Measurements from ENCODE around the gene REXO4. TPM values are rescaled to one million over a fixed set of nuclear protein-coding genes. Genes with fewer than 3 reads are reported as not detected.

REXO4 gene
- total RNA-seq, 3 donors from 2014 or later = 18.7 to 26.0 (median 20.1) TPM

GRCh38 chr9:133369422-133369821, 48.4 kb downstream of the REXO4 start:
- DNase-seq (no peak), ATAC-seq (no peak)
- Histone ChIP-seq H3K9me3 (no peaks in the 10 kb centered on the region), H3K4me3 (no peak overlapping the region), H3K4me1 (ENCODE audit: low read depth) (peaks cover 45% of the 10 kb centered on the region), H3K36me3 (ENCODE audit: low read depth) (peaks cover 5% of the 10 kb centered on the region)
- intact Hi-C loops (cut with DNase I, micrococcal nuclease) = no loop called here
- no peak for TF ChIP-seq CTCF (IDR thresholded peaks at IDR 0.05)

GRCh38 chr9:133368249-133368881, 49.4 kb downstream of the REXO4 start:
- DNase-seq (peak in 1 of 3 donors; percentile 59), ATAC-seq (peak; percentile 92)
- H3K36me3 ChIP-seq (ENCODE audit: low read depth) = peaks cover 11% of the 10 kb centered on the region
- intact Hi-C loops (cut with DNase I, micrococcal nuclease) = no loop called here
- no peak overlapping the region for H3K4me3 ChIP-seq
- H3K9me3 ChIP-seq = no peaks in the 10 kb centered on the region
- H3K4me1 ChIP-seq (ENCODE audit: low read depth) = peaks cover 40% of the 10 kb centered on the region
- TF ChIP-seq CTCF (IDR thresholded peaks at IDR 0.05) = no peak

GRCh38 chr9:133367778-133368177, 50.0 kb downstream of the REXO4 start:
- H3K4me1 ChIP-seq (ENCODE audit: low read depth) = peaks cover 40% of the 10 kb centered on the region
- intact Hi-C loops (cut with DNase I, micrococcal nuclease) = no loop called here
- DNase-seq = no peak
- TF ChIP-seq CTCF (IDR thresholded peaks at IDR 0.05) = no peak
- ATAC-seq = no peak
- peaks cover 16% of the 10 kb centered on the region for H3K36me3 ChIP-seq (ENCODE audit: low read depth)
- no peak overlapping the region for H3K4me3 ChIP-seq
- no peaks in the 10 kb centered on the region for H3K9me3 ChIP-seq

- ATAC-seq = no peak
- intact Hi-C loops (cut with DNase I, micrococcal nuclease) = no loop called here
- peaks cover 38% of the 10 kb centered on the region for H3K4me1 ChIP-seq (ENCODE audit: low read depth)
- TF ChIP-seq CTCF (IDR thresholded peaks at IDR 0.05) = no peak
- H3K4me3 ChIP-seq = no peak overlapping the region
- peak in 1 of 3 donors; percentile 27 for DNase-seq
- H3K9me3 ChIP-seq = no peaks in the 10 kb centered on the region
- H3K36me3 ChIP-seq (ENCODE audit: low read depth) = peaks cover 19% of the 10 kb centered on the region
These were observed 50.6 kb downstream of the REXO4 start for GRCh38 chr9:133367221-133367620.

- Histone ChIP-seq H3K36me3 (ENCODE audit: low read depth) (peaks cover 23% of the 10 kb centered on the region), H3K9me3 (no peaks in the 10 kb centered on the region), H3K4me1 (ENCODE audit: low read depth) (peaks cover 30% of the 10 kb centered on the region), H3K4me3 (no peak overlapping the region)
- intact Hi-C loops (cut with DNase I, micrococcal nuclease) = no loop called here
- TF ChIP-seq CTCF (IDR thresholded peaks at IDR 0.05) = no peak
- DNase-seq (peak in 1 of 3 donors; percentile 13), ATAC-seq (no peak)
These were observed 51.4 kb downstream of the REXO4 start for GRCh38 chr9:133366435-133366834.

All from mucosa of descending colon (tissue), 3 donors.